ENCODE results near the gene GFER.
A peak's percentile ranks its signal among the peaks of the same experiment; 100 is the strongest.

Gene GFER

DNA sequence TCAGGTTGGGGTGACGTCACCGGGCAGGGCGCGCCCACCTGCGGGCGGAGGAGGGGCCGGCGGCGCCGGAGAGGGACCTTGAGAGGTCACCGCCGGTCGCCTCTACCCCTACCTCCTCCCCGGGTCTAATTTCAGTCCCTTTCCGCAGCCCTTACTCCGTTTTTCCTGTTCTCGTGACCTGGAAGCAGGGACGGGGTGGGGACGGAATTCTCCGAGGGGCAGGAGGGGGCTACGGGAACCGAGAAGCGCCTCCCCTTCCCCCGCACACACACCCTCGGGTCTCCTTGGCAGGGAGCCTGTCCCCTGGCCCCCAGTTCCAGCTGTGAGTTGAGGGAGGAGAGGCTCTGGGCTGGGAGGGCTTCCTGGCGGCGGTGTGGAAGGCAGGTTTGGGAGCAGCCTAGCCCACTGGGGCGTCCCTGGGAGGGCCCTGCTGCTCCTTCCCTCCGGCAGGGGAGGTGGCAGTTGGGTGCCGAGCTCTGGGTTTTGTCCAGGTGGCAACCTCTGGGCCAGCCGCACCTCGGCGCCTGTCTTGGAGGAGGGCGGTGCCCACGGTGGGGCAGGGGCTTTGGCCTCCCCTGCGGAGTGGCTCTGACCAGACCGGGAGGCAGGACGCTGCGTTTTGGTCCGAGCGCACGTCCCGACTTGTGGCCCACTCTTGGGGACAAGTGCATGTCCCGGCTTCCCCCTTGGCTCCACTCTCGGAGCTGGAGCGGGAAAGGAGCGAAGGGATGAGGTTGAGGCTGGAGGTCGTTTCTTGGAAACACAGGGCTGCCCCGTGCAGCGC, 6.5 kb downstream of the GFER start:
- TF ChIP-seq, protein P1, sequence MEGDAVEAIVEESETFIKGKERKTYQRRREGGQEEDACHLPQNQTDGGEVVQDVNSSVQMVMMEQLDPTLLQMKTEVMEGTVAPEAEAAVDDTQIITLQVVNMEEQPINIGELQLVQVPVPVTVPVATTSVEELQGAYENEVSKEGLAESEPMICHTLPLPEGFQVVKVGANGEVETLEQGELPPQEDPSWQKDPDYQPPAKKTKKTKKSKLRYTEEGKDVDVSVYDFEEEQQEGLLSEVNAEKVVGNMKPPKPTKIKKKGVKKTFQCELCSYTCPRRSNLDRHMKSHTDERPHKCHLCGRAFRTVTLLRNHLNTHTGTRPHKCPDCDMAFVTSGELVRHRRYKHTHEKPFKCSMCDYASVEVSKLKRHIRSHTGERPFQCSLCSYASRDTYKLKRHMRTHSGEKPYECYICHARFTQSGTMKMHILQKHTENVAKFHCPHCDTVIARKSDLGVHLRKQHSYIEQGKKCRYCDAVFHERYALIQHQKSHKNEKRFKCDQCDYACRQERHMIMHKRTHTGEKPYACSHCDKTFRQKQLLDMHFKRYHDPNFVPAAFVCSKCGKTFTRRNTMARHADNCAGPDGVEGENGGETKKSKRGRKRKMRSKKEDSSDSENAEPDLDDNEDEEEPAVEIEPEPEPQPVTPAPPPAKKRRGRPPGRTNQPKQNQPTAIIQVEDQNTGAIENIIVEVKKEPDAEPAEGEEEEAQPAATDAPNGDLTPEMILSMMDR (conservative IDR thresholded peaks at IDR 0.05; ENCODE audit: low read depth, low read length), result no peak
- peak overlapping the region; percentile 32 for H3K4me3 ChIP-seq (ENCODE audit: low read length)
- DNase-seq (ENCODE audit: low read depth), result no peak

DNA sequence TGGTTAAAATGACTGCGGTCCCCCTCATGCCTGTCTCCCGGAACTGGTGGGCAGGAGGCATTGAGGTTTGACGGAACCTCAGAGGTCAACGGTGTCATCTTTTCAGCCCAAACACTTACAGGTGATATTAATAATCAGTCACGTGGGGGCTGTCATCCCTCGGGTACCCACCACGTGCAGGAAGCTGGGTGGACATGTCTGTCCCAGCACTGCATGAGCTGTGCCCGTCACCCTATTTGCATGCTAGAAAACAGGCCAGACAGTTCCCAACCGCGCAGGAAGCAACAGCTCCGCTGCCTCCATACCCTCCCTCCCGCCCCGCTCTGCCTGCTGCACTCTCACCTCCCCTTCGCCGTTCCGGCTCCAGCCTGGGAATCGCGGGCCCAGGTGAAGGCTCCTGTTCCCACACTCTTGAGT, 7.2 kb downstream of the GFER start:
- no peak for DNase-seq (ENCODE audit: low read depth)

DNA sequence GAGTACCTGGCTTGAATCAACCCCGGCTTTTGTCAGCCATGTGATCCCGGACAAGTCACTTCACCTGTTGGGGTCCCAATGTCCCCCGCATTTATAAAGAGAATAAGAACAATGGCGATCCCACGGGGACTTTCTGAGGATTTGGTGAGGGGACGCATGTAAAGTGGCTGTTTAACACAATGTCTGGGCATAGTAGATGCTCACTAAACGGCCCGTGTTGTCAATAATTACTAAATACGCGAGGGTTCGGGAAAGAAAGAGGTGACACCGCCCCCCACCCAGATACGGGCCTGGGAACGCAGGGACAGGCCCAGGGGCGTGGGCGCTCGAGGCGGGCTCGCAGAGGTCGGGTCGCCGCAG, 7.6 kb downstream of the GFER start:
- TF ChIP-seq, protein P1 (conservative IDR thresholded peaks at IDR 0.05; ENCODE audit: low read depth, low read length), result no peak
- H3K4me3 ChIP-seq (ENCODE audit: low read length), result no peak overlapping the region
- DNase-seq (ENCODE audit: low read depth), result no peak

More for the DNA sequence above, 7.2 kb downstream of the GFER start:
- TF ChIP-seq, protein P1 (conservative IDR thresholded peaks at IDR 0.05; ENCODE audit: low read depth, low read length), result no peak
- no peak overlapping the region for H3K4me3 ChIP-seq (ENCODE audit: low read length)

DNA sequence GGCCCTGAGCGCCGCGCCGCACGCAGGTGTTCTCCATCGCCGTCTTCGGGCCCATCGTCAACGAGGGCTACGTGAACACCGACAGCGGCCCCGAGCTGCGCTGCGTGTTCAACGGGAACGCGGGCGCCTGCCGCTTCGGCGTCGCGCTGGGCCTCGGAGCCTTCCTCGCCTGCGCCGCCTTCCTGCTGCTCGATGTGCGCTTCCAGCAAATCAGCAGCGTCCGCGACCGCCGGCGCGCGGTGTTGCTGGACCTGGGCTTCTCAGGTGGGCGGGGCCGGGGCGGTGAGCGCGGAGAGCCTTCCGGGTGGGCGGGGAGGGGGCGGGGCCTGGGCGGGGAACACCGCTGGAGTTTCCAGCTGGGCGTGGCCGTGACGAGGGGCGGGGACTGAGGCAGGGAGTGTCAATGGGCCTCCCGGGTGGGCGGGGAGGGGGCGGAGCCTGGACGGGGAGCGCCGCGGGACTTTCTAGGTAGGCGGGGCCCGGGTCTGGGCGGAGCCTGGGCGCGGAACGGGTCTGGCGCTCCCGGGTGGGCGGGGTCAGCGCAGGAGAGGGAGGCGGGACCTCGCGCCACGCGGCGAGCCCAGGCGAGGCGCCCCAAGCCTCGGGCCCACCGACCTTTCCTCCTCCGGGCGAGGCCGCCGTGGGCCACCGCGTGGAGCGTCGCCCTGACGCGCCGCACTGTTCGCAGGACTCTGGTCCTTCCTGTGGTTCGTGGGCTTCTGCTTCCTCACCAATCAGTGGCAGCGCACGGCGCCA, 8.1 kb downstream of the GFER start:
- TF ChIP-seq, protein P1 (conservative IDR thresholded peaks at IDR 0.05; ENCODE audit: low read depth, low read length), result no peak
- DNase-seq (ENCODE audit: low read depth), result peak; percentile 52
- H3K4me3 ChIP-seq (ENCODE audit: low read length), result no peak overlapping the region

DNA sequence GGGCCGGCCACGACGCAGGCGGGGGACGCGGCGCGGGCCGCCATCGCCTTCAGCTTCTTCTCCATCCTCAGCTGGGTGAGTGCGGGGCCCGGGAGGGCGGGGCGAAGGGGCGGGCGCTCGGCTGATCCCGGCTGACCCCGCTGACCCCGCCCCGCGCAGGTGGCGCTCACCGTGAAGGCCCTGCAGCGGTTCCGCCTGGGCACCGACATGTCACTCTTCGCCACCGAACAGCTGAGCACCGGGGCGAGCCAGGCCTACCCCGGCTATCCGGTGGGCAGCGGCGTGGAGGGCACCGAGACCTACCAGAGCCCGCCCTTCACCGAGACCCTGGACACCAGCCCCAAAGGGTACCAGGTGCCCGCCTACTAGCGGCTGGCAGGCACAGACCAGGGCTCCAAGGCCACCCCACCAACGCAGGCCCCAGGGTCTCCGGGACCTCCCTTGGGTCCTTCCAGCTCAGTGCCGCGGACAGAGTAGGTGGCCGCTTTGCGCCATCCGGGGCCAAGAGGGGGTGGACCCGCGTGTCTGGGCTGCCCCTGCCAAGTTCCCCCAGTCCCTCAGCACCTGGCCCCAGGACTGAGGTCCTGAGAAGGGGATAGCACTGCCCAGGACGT, 8.8 kb downstream of the GFER start:
- DNase-seq (ENCODE audit: low read depth), result no peak

DNA sequence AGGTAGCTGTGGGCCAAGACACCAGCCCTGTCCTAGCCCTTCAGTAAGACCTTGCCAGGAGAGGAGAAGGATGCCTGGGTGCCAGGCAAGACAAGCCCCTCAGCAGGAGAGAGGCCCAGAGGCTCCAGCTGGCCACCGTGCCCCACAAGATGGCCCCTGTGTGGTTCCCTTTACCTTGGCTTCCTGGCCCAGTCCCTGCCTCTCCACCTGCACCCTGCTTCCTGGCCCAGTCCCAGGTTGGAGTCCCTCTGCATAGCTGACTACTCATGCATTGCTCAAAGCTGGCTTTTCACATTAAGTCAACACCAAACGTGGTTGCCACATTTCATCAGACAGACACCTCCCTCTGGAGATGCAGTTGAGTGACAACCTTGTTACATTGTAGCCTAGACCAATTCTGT, 9.7 kb downstream of the GFER start:
- H3K4me3 ChIP-seq (ENCODE audit: low read length), result no peak overlapping the region
- DNase-seq (ENCODE audit: low read depth), result no peak
- TF ChIP-seq, protein P1 (conservative IDR thresholded peaks at IDR 0.05; ENCODE audit: low read depth, low read length), result no peak

More for the DNA sequence above, 8.8 kb downstream of the GFER start:
- TF ChIP-seq, protein P1 (conservative IDR thresholded peaks at IDR 0.05; ENCODE audit: low read depth, low read length), result no peak
- H3K4me3 ChIP-seq (ENCODE audit: low read length), result no peak overlapping the region
